Spleen (tissue), 7 donors: ENCODE results near the gene LEO1.

Source experiments
- POLR2A ChIP-seq, 3 donors: fragments of 450-650 bp; IDR thresholded peaks; one replicate each; pipeline ENCODE4 v1.5.1; 2017; ENCODE audit warnings: antibody characterized with exemption in 3 of 3, mild to moderate bottlenecking in 1 of 3
- POLR2AphosphoS5 ChIP-seq, 3 donors: sonication (generic); formaldehyde crosslinking; IDR thresholded peaks; one replicate each; pipeline ENCODE4 v1.5.1; 2017; ENCODE audit warnings: antibody characterized with exemption in 3 of 3
- TF ChIP-seq, protein P1 (sequence below), 11 experiments: fragments of 200-600 bp in 7 of 11; fragments of 450-650 bp in 4 of 11; sonication (generic) in 4 of 11; IDR thresholded peaks in 8 of 11; conservative IDR thresholded peaks in 3 of 11; 1 replicate in 7 of 11; 2 replicates in 4 of 11; pipeline versions ENCODE4 v1.4.0 to v1.8.0; 2016 to 2021; ENCODE audit warnings: antibody characterized with exemption in 11 of 11, inconsistent platforms in 4 of 11, mild to moderate bottlenecking in 1 of 11
- donor health status: DM: no; HTN: no; CAD: no; lungs with moderate emphysema.
- donor health status: DM: no; HTN: no; CAD: no.
- donor health status: DM: no; HTN: no; CAD: no.

- TF ChIP-seq, protein P1, sequence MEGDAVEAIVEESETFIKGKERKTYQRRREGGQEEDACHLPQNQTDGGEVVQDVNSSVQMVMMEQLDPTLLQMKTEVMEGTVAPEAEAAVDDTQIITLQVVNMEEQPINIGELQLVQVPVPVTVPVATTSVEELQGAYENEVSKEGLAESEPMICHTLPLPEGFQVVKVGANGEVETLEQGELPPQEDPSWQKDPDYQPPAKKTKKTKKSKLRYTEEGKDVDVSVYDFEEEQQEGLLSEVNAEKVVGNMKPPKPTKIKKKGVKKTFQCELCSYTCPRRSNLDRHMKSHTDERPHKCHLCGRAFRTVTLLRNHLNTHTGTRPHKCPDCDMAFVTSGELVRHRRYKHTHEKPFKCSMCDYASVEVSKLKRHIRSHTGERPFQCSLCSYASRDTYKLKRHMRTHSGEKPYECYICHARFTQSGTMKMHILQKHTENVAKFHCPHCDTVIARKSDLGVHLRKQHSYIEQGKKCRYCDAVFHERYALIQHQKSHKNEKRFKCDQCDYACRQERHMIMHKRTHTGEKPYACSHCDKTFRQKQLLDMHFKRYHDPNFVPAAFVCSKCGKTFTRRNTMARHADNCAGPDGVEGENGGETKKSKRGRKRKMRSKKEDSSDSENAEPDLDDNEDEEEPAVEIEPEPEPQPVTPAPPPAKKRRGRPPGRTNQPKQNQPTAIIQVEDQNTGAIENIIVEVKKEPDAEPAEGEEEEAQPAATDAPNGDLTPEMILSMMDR (IDR thresholded peaks at IDR 0.05 in 8 of 11, conservative IDR thresholded peaks at IDR 0.05 in 3 of 11): no peak
- TF ChIP-seq POLR2AphosphoS5 (IDR thresholded peaks at IDR 0.05) (no peak), POLR2A (IDR thresholded peaks at IDR 0.05) (no peak)
Observed at GRCh38 chr15:52013151-52013791, 41.7 kb upstream of the LEO1 start.
